GM23338 (cell line): ENCODE results near the gene HTR3B.

Source experiments
- EZH2 ChIP-seq: fragments of 200-600 bp; sonication (generic); IDR thresholded peaks from one replicate; pipeline ENCODE4 v1.8.0; 2017; ENCODE audit warnings: antibody characterized with exemption, mild to moderate bottlenecking, low read depth; ENCODE audit not compliant: unreplicated experiment
- REST ChIP-seq: IDR thresholded peaks from one replicate; pipeline ENCODE4 v1.6.1; 2018; ENCODE audit warnings: antibody characterized with exemption; ENCODE audit not compliant: unreplicated experiment
- TF ChIP-seq, protein P1 (sequence below), 2 experiments: fragments of 200-600 bp in 1 of 2; sonication (generic) in 1 of 2; conservative IDR thresholded peaks; 2 replicates each; pipeline versions ENCODE4 v1.5.1 to v1.6.1; 2016 to 2017; ENCODE audit warnings: antibody characterized with exemption in 2 of 2, low read depth in 2 of 2, mild to moderate bottlenecking in 2 of 2, moderate library complexity in 1 of 2

GRCh38 chr11:113864410-113864809 is 40.2 kb upstream of the HTR3B start:
- TF ChIP-seq, protein P1, sequence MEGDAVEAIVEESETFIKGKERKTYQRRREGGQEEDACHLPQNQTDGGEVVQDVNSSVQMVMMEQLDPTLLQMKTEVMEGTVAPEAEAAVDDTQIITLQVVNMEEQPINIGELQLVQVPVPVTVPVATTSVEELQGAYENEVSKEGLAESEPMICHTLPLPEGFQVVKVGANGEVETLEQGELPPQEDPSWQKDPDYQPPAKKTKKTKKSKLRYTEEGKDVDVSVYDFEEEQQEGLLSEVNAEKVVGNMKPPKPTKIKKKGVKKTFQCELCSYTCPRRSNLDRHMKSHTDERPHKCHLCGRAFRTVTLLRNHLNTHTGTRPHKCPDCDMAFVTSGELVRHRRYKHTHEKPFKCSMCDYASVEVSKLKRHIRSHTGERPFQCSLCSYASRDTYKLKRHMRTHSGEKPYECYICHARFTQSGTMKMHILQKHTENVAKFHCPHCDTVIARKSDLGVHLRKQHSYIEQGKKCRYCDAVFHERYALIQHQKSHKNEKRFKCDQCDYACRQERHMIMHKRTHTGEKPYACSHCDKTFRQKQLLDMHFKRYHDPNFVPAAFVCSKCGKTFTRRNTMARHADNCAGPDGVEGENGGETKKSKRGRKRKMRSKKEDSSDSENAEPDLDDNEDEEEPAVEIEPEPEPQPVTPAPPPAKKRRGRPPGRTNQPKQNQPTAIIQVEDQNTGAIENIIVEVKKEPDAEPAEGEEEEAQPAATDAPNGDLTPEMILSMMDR (conservative IDR thresholded peaks at IDR 0.05; ENCODE audit: low read depth in 2 of 2): no peak
- no peak for TF ChIP-seq REST
- no peak for TF ChIP-seq EZH2
